GM18502 (cell line): Measurements from ENCODE around the gene ADGRL1.
"Not testable (repeated sequence)": the region's sequence is repeated elsewhere in the genome, so short reads cannot be mapped to it uniquely, and the experiment has no call there.

Experiments used
- ATAC-seq: cut with Tn5 transposase; IDR thresholded peaks from one replicate; pipeline ENCODE4 v1.9.1; 2021; ENCODE audit warnings: mild to moderate bottlenecking; ENCODE audit not compliant: unreplicated experiment, poor library complexity

ADGRL1 gene

GRCh38 chr19:14205452-14206287 is at the start of gene ADGRL1:
Gene ADGRL1, minus strand, starts transcription at chr19:14206169. Its CDS starts 22,567 bp downstream, at chr19:14183602.
- ATAC-seq, result not testable (repeated sequence)

- ATAC-seq, result not testable (repeated sequence)
Observed at GRCh38 chr19:14255316-14255715, 49.3 kb upstream of the ADGRL1 start.

GRCh38 chr19:14253822-14254599 is 48.0 kb upstream of the ADGRL1 start:
- ATAC-seq, result not testable (repeated sequence)

GRCh38 chr19:14252136-14252535 is 46.2 kb upstream of the ADGRL1 start:
- not testable (repeated sequence) for ATAC-seq

GRCh38 chr19:14250870-14251269 is 44.9 kb upstream of the ADGRL1 start:
- no peak for ATAC-seq

- ATAC-seq, result not testable (repeated sequence)
Observed at GRCh38 chr19:14250315-14250714, 44.3 kb upstream of the ADGRL1 start.

GRCh38 chr19:14249891-14250290 is 43.9 kb upstream of the ADGRL1 start:
- not testable (repeated sequence) for ATAC-seq

GRCh38 chr19:14249012-14249754 is 43.2 kb upstream of the ADGRL1 start:
- ATAC-seq, result not testable (repeated sequence)

GRCh38 chr19:14248578-14249011 is 42.6 kb upstream of the ADGRL1 start:
- no peak for ATAC-seq

GRCh38 chr19:14247548-14248471 is 41.8 kb upstream of the ADGRL1 start:
- not testable (repeated sequence) for ATAC-seq

- ATAC-seq, result not testable (repeated sequence)
Observed at GRCh38 chr19:14247205-14247547, 41.2 kb upstream of the ADGRL1 start.

GRCh38 chr19:14244393-14244792 is 38.4 kb upstream of the ADGRL1 start:
- ATAC-seq, result not testable (repeated sequence)

GRCh38 chr19:14243718-14244117 is 37.7 kb upstream of the ADGRL1 start:
- not testable (repeated sequence) for ATAC-seq

- ATAC-seq, result no peak
Observed at GRCh38 chr19:14237014-14237941, 31.3 kb upstream of the ADGRL1 start.

- not testable (repeated sequence) for ATAC-seq
Observed at GRCh38 chr19:14232945-14233344, 27.0 kb upstream of the ADGRL1 start.

- not testable (repeated sequence) for ATAC-seq
Observed at GRCh38 chr19:14228446-14229071, 22.6 kb upstream of the ADGRL1 start.

- not testable (repeated sequence) for ATAC-seq
Observed at GRCh38 chr19:14226498-14226897, 20.5 kb upstream of the ADGRL1 start.

- no peak for ATAC-seq
Observed at GRCh38 chr19:14222886-14223285, 16.9 kb upstream of the ADGRL1 start.
